ENCODE measurements around the gene ZBTB43. TPM values are rescaled to one million over a fixed set of nuclear protein-coding genes. Genes with fewer than 3 reads are reported as not detected.

Gene ZBTB43
- total RNA-seq, 1 donor from 2014 or later, result 21.5 TPM

GRCh38 chr9:126856326-126856877 lies 51.6 kb downstream of the ZBTB43 start:
- Histone ChIP-seq H3K4me3 (ENCODE audit: insufficient read depth, low read depth, low read length) (no peak overlapping the region), H3K4me1 (ENCODE audit: insufficient read depth, low read length) (peaks cover 7% of the 10 kb centered on the region), H3K9me3 (ENCODE audit: insufficient read depth, low read depth, low read length) (no peaks in the 10 kb centered on the region), H3K9ac (ENCODE audit: low read length) (no peak overlapping the region), H3K4me2 (ENCODE audit: low read length) (no peak overlapping the region), H3K27ac (ENCODE audit: low read depth, low read length) (no peak overlapping the region), H3K36me3 (ENCODE audit: insufficient read depth, low read length) (no peaks in the 10 kb centered on the region), H4K20me1 (ENCODE audit: insufficient read depth, low read length) (peaks cover 6% of the 10 kb centered on the region), H3K27me3 (ENCODE audit: insufficient read depth, low read length) (peaks cover 49% of the 10 kb centered on the region), H2AFZ (ENCODE audit: low read depth, low read length) (no peak overlapping the region), H3K79me2 (ENCODE audit: insufficient read depth, low read length) (peaks cover 6% of the 10 kb centered on the region)
- no peak for DNase-seq (ENCODE audit: low read depth)
- TF ChIP-seq CTCF (IDR thresholded peaks at IDR 0.05; ENCODE audit: insufficient read depth, low read depth, low read length), result no peak
- no peak for TF ChIP-seq EZH2 (IDR thresholded peaks at IDR 0.05; ENCODE audit: insufficient read depth, low read length)
- peaks cover 23% of the 10 kb centered on the region for H3K27me3 Mint-ChIP-seq (ENCODE audit: low read depth, unreplicated experiment)
- peaks cover 3% of the 10 kb centered on the region for H3K9me3 Mint-ChIP-seq (ENCODE audit: unreplicated experiment)
- H3K36me3 Mint-ChIP-seq (ENCODE audit: low read depth, unreplicated experiment), result no peaks in the 10 kb centered on the region
- FAIRE-seq, result no peak
- no peak overlapping the region for H3K27ac Mint-ChIP-seq (ENCODE audit: unreplicated experiment)
- no peak overlapping the region for H3K4me3 Mint-ChIP-seq (ENCODE audit: unreplicated experiment)
- H3K4me1 Mint-ChIP-seq (ENCODE audit: low read depth, unreplicated experiment), result peaks cover 4% of the 10 kb centered on the region

- Mint-ChIP-seq H3K27me3 (ENCODE audit: low read depth, unreplicated experiment) (peaks cover 15% of the 10 kb centered on the region), H3K4me3 (ENCODE audit: unreplicated experiment) (no peak overlapping the region), H3K36me3 (ENCODE audit: low read depth, unreplicated experiment) (no peaks in the 10 kb centered on the region), H3K4me1 (ENCODE audit: low read depth, unreplicated experiment) (peaks cover 13% of the 10 kb centered on the region), H3K27ac (ENCODE audit: unreplicated experiment) (no peak overlapping the region), H3K9me3 (ENCODE audit: unreplicated experiment) (peaks cover 3% of the 10 kb centered on the region)
- no peak overlapping the region for H3K27ac ChIP-seq (ENCODE audit: low read depth, low read length)
- TF ChIP-seq CTCF (IDR thresholded peaks at IDR 0.05; ENCODE audit: insufficient read depth, low read depth, low read length), result no peak
- TF ChIP-seq EZH2 (IDR thresholded peaks at IDR 0.05; ENCODE audit: insufficient read depth, low read length), result no peak
- H3K27me3 ChIP-seq (ENCODE audit: insufficient read depth, low read length), result peaks cover 39% of the 10 kb centered on the region
- H4K20me1 ChIP-seq (ENCODE audit: insufficient read depth, low read length), result peaks cover 15% of the 10 kb centered on the region
- FAIRE-seq, result no peak
- H2AFZ ChIP-seq (ENCODE audit: low read depth, low read length), result no peak overlapping the region
- peaks cover 16% of the 10 kb centered on the region for H3K79me2 ChIP-seq (ENCODE audit: insufficient read depth, low read length)
- no peak for DNase-seq (ENCODE audit: low read depth)
- H3K36me3 ChIP-seq (ENCODE audit: insufficient read depth, low read length), result no peaks in the 10 kb centered on the region
- H3K9ac ChIP-seq (ENCODE audit: low read length), result no peak overlapping the region
- H3K4me2 ChIP-seq (ENCODE audit: low read length), result no peak overlapping the region
- peaks cover 18% of the 10 kb centered on the region for H3K4me1 ChIP-seq (ENCODE audit: insufficient read depth, low read length)
- H3K4me3 ChIP-seq (ENCODE audit: insufficient read depth, low read depth, low read length), result no peak overlapping the region
- H3K9me3 ChIP-seq (ENCODE audit: insufficient read depth, low read depth, low read length), result no peaks in the 10 kb centered on the region
These were observed 52.6 kb downstream of the ZBTB43 start for GRCh38 chr9:126857261-126857960.

GRCh38 chr9:126859111-126859510 lies 54.3 kb downstream of the ZBTB43 start:
- TF ChIP-seq CTCF (IDR thresholded peaks at IDR 0.05; ENCODE audit: insufficient read depth, low read depth, low read length) (no peak), EZH2 (IDR thresholded peaks at IDR 0.05; ENCODE audit: insufficient read depth, low read length) (no peak)
- H3K27ac ChIP-seq (ENCODE audit: low read depth, low read length), result no peak overlapping the region
- H3K4me2 ChIP-seq (ENCODE audit: low read length), result no peak overlapping the region
- H3K9ac ChIP-seq (ENCODE audit: low read length), result no peak overlapping the region
- Mint-ChIP-seq H3K4me1 (ENCODE audit: low read depth, unreplicated experiment) (peaks cover 17% of the 10 kb centered on the region), H3K27me3 (ENCODE audit: low read depth, unreplicated experiment) (peaks cover 11% of the 10 kb centered on the region), H3K36me3 (ENCODE audit: low read depth, unreplicated experiment) (no peaks in the 10 kb centered on the region), H3K9me3 (ENCODE audit: unreplicated experiment) (peaks cover 3% of the 10 kb centered on the region), H3K27ac (ENCODE audit: unreplicated experiment) (no peak overlapping the region), H3K4me3 (ENCODE audit: unreplicated experiment) (peak overlapping the region; percentile 84)
- no peaks in the 10 kb centered on the region for H3K9me3 ChIP-seq (ENCODE audit: insufficient read depth, low read depth, low read length)
- H3K4me1 ChIP-seq (ENCODE audit: insufficient read depth, low read length), result peaks cover 19% of the 10 kb centered on the region
- peaks cover 33% of the 10 kb centered on the region for H3K79me2 ChIP-seq (ENCODE audit: insufficient read depth, low read length)
- FAIRE-seq (no peak), DNase-seq (ENCODE audit: low read depth) (no peak)
- H2AFZ ChIP-seq (ENCODE audit: low read depth, low read length), result no peak overlapping the region
- peaks cover 31% of the 10 kb centered on the region for H3K27me3 ChIP-seq (ENCODE audit: insufficient read depth, low read length)
- H3K4me3 ChIP-seq (ENCODE audit: insufficient read depth, low read depth, low read length), result no peak overlapping the region
- H4K20me1 ChIP-seq (ENCODE audit: insufficient read depth, low read length), result peaks cover 30% of the 10 kb centered on the region
- H3K36me3 ChIP-seq (ENCODE audit: insufficient read depth, low read length), result peaks cover 3% of the 10 kb centered on the region

Data from astrocyte (in vitro differentiated cells and primary cell).